CD14-positive monocyte (primary cell): Measurements from ENCODE around the gene TLR6. TPM values are rescaled to one million over a fixed set of nuclear protein-coding genes. Genes with fewer than 3 reads are reported as not detected.

Experiments
- DNase-seq, 3 donors: peaks; one replicate each; pipeline ENCODE4 v3.0.0-alpha.2; 2011 to 2022
- H2AFZ ChIP-seq: 2 replicates; pipeline ENCODE4 v1.6.0; 2012; ENCODE audit warnings: mild to moderate bottlenecking, low read depth, low read length, inconsistent platforms; ENCODE audit not compliant: insufficient read depth, poor library complexity, severe bottlenecking
- H3K27ac ChIP-seq, 2 donors: 1 replicate in 1 of 2; 2 replicates in 1 of 2; pipeline ENCODE4 v1.5.1; 2012 to 2013; ENCODE audit warnings: low read length in 2 of 2, control low read depth in 1 of 2, inconsistent platforms in 1 of 2, low read depth in 1 of 2, mild to moderate bottlenecking in 1 of 2
- H3K27me3 ChIP-seq, 2 donors: one replicate each; pipeline versions ENCODE4 v1.6.0 to v1.6.1; 2011 to 2013; ENCODE audit warnings: low read length in 2 of 2; ENCODE audit not compliant: control insufficient read depth in 2 of 2, insufficient read depth in 2 of 2
- H3K36me3 ChIP-seq, 2 donors: replicated peaks in 1 of 2; 1 replicate in 1 of 2; 2 replicates in 1 of 2; pipeline versions ENCODE4 v1.5.1 to v1.6.1; 2012 to 2013; ENCODE audit warnings: low read length in 2 of 2, control low read depth in 1 of 2, inconsistent platforms in 1 of 2, mild to moderate bottlenecking in 1 of 2; ENCODE audit not compliant: insufficient read depth in 2 of 2, control insufficient read depth in 1 of 2
- H3K4me1 ChIP-seq, 2 donors: 1 replicate in 1 of 2; 2 replicates in 1 of 2; pipeline versions ENCODE4 v1.5.1 to v1.6.1; 2012 to 2013; ENCODE audit warnings: low read length in 2 of 2, control low read depth in 1 of 2, inconsistent platforms in 1 of 2, mild to moderate bottlenecking in 1 of 2, moderate library complexity in 1 of 2; ENCODE audit not compliant: insufficient read depth in 2 of 2, control insufficient read depth in 1 of 2
- H3K4me2 ChIP-seq: replicated peaks from 2 replicates; pipeline ENCODE3; 2012; ENCODE audit warnings: low read length, moderate library complexity, mild to moderate bottlenecking; ENCODE audit not compliant: poor library complexity, severe bottlenecking; ENCODE audit errors: extremely low read depth
- H3K4me3 ChIP-seq, 3 experiments: fragments of 200-600 bp in 1 of 3; sonication (generic) in 1 of 3; replicated peaks in 1 of 3; 1 replicate in 2 of 3; 2 replicates in 1 of 3; pipeline ENCODE4 v1.5.1; 2011 to 2013; ENCODE audit warnings: low read length in 3 of 3, mild to moderate bottlenecking in 3 of 3, control low read depth in 2 of 3, low read depth in 2 of 3, inconsistent platforms in 1 of 3, moderate library complexity in 1 of 3
- H3K79me2 ChIP-seq: 2 replicates; pipeline ENCODE4 v1.6.0; 2012; ENCODE audit warnings: mild to moderate bottlenecking, control low read depth, inconsistent platforms, low read length, moderate library complexity; ENCODE audit not compliant: insufficient read depth
- H3K9ac ChIP-seq: 2 replicates; pipeline ENCODE4 v1.6.0; 2017; ENCODE audit warnings: low read length, mild to moderate bottlenecking; ENCODE audit not compliant: insufficient read depth, poor library complexity, severe bottlenecking
- H3K9me3 ChIP-seq, 2 donors: replicated peaks in 1 of 2; 1 replicate in 1 of 2; 2 replicates in 1 of 2; pipeline versions ENCODE4 v1.5.1 to v1.6.1; 2012 to 2013; ENCODE audit warnings: low read length in 2 of 2, control low read depth in 1 of 2; ENCODE audit not compliant: control insufficient read depth in 1 of 2, insufficient read depth in 1 of 2
- H4K20me1 ChIP-seq: 2 replicates; pipeline ENCODE4 v1.6.0; 2012; ENCODE audit warnings: mild to moderate bottlenecking, low read length, control low read depth, moderate library complexity; ENCODE audit not compliant: insufficient read depth
- H3K27ac Mint-ChIP-seq, 7 donors: one replicate each; pipeline ENCODE4 v1.8.0; 2020; ENCODE audit warnings: mild to moderate bottlenecking in 7 of 7, mixed read lengths in 7 of 7, moderate library complexity in 6 of 7, inconsistent platforms in 2 of 7
- H3K27me3 Mint-ChIP-seq, 3 donors: one replicate each; pipeline ENCODE4 v1.8.0; 2021 to 2022; ENCODE audit warnings: low read depth in 3 of 3, mild to moderate bottlenecking in 3 of 3, mixed read lengths in 3 of 3, moderate library complexity in 3 of 3, inconsistent platforms in 1 of 3
- H3K36me3 Mint-ChIP-seq, 2 donors: one replicate each; pipeline ENCODE4 v1.8.0; 2020; ENCODE audit warnings: mixed read lengths in 2 of 2, inconsistent platforms in 1 of 2, mild to moderate bottlenecking in 1 of 2
- H3K4me1 Mint-ChIP-seq: one replicate; pipeline ENCODE4 v1.8.0; 2020; ENCODE audit warnings: mild to moderate bottlenecking, mixed read lengths
- H3K4me3 Mint-ChIP-seq, 2 donors: one replicate each; pipeline ENCODE4 v1.8.0; 2020; ENCODE audit warnings: mild to moderate bottlenecking in 2 of 2, mixed read lengths in 2 of 2, moderate library complexity in 1 of 2
- H3K9me3 Mint-ChIP-seq, 7 donors: one replicate each; pipeline ENCODE4 v1.8.0; 2020 to 2022; ENCODE audit warnings: mixed read lengths in 7 of 7, mild to moderate bottlenecking in 6 of 7, moderate library complexity in 6 of 7, inconsistent platforms in 2 of 7
- CTCF ChIP-seq: fragments of 200-600 bp; IDR thresholded peaks from one replicate; pipeline ENCODE4 v1.8.0; 2022; ENCODE audit warnings: antibody characterized with exemption, mild to moderate bottlenecking
- WGBS: methylation state at CpG from one replicate; pipeline ENCODE4 v1.1.5; 2013; ENCODE audit warnings: missing lambda C conversion rate; ENCODE audit not compliant: insufficient coverage; 5-methylcytosine and 5-hydroxymethylcytosine counted together
- intact Hi-C, 2 donors: fragments of 100-400 bp; cut with micrococcal nuclease; formaldehyde crosslinking; loops; one replicate each; pipeline versions ENCODE4 v1.15.0 to v1.15.1; 2023
- polyA plus RNA-seq, 3 donors: library from polyadenylated mRNA; depleted of rRNA in 1 of 3; unstranded in 2 of 3; stranded (reverse) in 1 of 3; fragments of 300-500 nt in 2 of 3; fragments of >200 nt in 1 of 3; fragmentation: Illumina TruSeq in 2 of 3; gene quantifications; 1 replicate in 2 of 3; 2 replicates in 1 of 3; pipeline ENCODE4 v1.2.3, GENCODE V29; 2012 to 2021

Gene TLR6
- polyA plus RNA-seq, 3 donors, result 7.7 to 12.7 (median 11.5) TPM

GRCh38 chr4:38782452-38783108 lies 74.0 kb downstream of the TLR6 start, which contains the start of gene TLR10:
Gene TLR10 (minus strand): TSS chr4:38782990. CDS start chr4:38775590, 7,400 bp downstream.
- Mint-ChIP-seq H3K27me3 (peaks cover 0 to 1% (median 0%) of the 10 kb centered on the region in 3 donors), H3K4me3 (peak within 1 kb of the TSS in 1 of 2 donors; percentile 80), H3K4me1 (peaks cover 45% of the 10 kb centered on the region), H3K9me3 (peaks cover 0 to 2% (median 0%) of the 10 kb centered on the region in 7 donors), H3K36me3 (no peaks in the 10 kb centered on the region), H3K27ac (peak within 1 kb of the TSS; percentile 37 to 78 (median 63))
- H3K27ac ChIP-seq, result peak within 1 kb of the TSS in 1 of 2 donors; percentile 37
- no peaks in the 10 kb centered on the region for H3K36me3 ChIP-seq
- peak; percentile 54 to 64 (median 60) for DNase-seq
- H3K4me1 ChIP-seq, result peaks cover 57 to 58% of the 10 kb centered on the region in 2 donors
- H3K4me2 ChIP-seq, result peak within 1 kb of the TSS; percentile 56
- H3K4me3 ChIP-seq, result peak within 1 kb of the TSS in 1 of 3 experiments; percentile 48
- TF ChIP-seq CTCF, result peak; percentile 90
- no peaks in the 10 kb centered on the region for H3K9me3 ChIP-seq
- no peak within 1 kb of the TSS for H3K9ac ChIP-seq
- WGBS, result no CpG with 5 or more reads among the region's 12 CpGs
- intact Hi-C loops, result loop anchor here in 1 of 2 donors (10.0 kb wide), 1 partner anchor 72 kb away; the partner anchor contains the start of gene TLR6
- peaks cover under 1% of the 10 kb centered on the region for H3K79me2 ChIP-seq
- no peaks in the 10 kb centered on the region for H4K20me1 ChIP-seq
- peak within 1 kb of the TSS; percentile 41 for H2AFZ ChIP-seq
- no peaks in the 10 kb centered on the region for H3K27me3 ChIP-seq

GRCh38 chr4:38781854-38782261 lies 74.8 kb downstream of the TLR6 start:
- H3K4me3 ChIP-seq, result no peak overlapping the region
- 100% methylated on average over 1 of the region's 4 CpGs for WGBS
- peaks cover 45% of the 10 kb centered on the region for H3K4me1 Mint-ChIP-seq
- no peak overlapping the region for H2AFZ ChIP-seq
- peaks cover 0 to 2% (median 0%) of the 10 kb centered on the region in 7 donors for H3K9me3 Mint-ChIP-seq
- H3K9ac ChIP-seq, result no peak overlapping the region
- no peak overlapping the region for H3K4me2 ChIP-seq
- DNase-seq, result no peak
- H4K20me1 ChIP-seq, result no peaks in the 10 kb centered on the region
- no peak overlapping the region for H3K27ac ChIP-seq
- peaks cover 0 to 1% (median 0%) of the 10 kb centered on the region in 3 donors for H3K27me3 Mint-ChIP-seq
- H3K36me3 Mint-ChIP-seq, result no peaks in the 10 kb centered on the region
- no peaks in the 10 kb centered on the region for H3K79me2 ChIP-seq
- intact Hi-C loops, result loop anchor here in 1 of 2 donors (10.0 kb wide), 1 partner anchor 73 kb away; the partner anchor contains the start of gene TLR6
- H3K27me3 ChIP-seq, result no peaks in the 10 kb centered on the region
- H3K27ac Mint-ChIP-seq, result no peak overlapping the region
- H3K4me3 Mint-ChIP-seq, result no peak overlapping the region
- H3K36me3 ChIP-seq, result no peaks in the 10 kb centered on the region
- no peaks in the 10 kb centered on the region for H3K9me3 ChIP-seq
- no peak for TF ChIP-seq CTCF
- H3K4me1 ChIP-seq, result peaks cover 52 to 53% of the 10 kb centered on the region in 2 donors
